NCI-H187 treated with DMSO at 0.1 percent for 48 hours (cell line): ENCODE measurements around the gene TTN.
"Not testable (repeated sequence)": the region's sequence is repeated elsewhere in the genome, so short reads cannot be mapped to it uniquely, and the experiment has no call there.

Experiments
- DNase-seq: peaks from one replicate; lab custom pipeline; 2025; lab: John Stamatoyannopoulos, UW

Gene TTN

DNA sequence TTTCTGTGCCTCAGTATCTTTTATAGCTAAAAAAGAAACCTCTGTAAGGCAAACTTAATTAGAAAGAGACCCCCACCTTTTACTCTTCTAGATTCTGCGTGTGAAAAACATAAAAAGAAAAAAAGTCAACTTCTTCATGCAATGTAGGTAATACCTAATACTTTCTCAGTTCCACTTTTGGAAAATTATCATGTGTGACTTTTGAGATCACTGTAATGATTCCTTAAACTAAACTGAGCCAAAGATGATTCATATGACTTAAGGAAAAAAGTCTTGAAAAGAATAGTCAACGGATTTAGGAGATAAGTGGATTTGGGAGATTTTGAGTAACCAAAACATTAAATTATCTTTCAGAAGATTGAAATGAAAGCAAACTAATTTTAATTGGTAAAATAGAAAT, 278.0 kb downstream of the TTN start:
- DNase-seq: no peak

DNA sequence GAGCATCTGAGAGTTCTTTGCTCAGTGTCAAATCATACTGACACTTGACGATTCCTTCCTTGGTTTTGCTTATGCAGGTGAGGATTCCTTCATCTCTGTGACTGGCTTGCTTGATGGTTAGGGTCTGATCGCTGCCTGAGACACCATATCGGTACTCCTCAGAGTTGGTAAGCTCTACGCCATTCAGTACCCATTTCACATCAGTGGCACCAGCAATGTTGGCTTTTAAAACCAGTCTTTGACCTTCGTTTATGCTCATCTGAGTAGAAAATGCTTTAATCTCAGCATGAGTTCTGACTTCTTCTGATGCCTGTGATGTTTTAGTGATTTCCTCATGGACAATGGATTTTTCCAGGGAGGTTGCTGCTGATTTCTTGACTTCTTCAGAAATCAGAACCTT, 278.6 kb downstream of the TTN start:
- no peak for DNase-seq

DNA sequence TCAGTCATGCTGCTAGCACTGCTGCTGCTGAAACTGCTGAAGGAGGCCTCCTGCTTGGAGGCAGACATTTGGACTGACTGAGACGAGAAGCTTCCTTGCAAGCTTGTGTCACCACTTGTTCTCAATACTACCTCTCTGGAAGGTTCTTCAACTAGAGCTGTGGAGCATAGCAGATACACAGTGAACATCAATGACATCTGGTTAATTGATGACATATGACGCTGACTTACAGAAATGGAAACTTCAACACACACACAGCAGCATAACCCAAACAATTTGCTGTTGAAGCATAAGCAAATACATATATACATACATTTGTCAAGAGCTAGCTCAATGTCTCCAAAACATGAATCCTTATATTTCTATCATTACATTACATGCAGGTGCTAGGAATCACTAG, 279.6 kb downstream of the TTN start:
- DNase-seq: no peak

DNA sequence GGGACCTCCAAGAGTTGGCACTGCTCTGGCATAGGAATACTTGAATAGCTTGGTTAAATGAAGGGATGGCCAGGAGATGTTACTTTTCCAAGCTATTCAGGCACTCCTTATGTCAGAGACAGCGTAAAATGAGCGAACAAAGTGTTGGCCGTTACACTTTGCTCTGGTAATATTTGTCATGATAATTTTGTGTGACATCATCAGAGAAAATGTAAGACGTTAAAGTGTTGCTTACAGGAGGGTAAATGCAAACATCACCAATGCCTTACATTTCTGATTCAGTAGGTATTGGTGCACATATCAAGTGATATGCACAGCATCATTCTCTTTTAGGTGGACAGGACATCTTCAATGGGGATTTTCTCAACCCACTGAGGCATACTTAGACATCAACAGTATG, 281.0 kb downstream of the TTN start:
- no peak for DNase-seq

DNA sequence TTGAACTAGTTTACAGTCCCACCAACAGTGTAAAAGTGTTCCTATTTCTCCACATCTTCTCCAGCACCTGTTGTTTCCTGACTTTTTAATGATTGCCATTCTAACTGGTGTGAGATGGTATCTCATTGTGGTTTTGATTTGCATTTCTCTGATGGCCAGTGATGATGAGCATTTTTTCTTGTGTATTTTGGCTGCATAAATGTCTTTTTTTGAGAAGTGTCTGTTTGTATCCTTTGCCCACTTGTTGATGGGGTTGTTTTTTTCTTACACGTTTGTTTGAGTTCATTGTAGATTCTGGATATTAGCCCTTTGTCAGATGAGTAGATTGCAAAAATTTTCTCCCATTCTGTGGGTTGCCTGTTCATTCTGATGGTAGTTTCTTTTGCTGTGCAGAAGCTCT, 281.8 kb downstream of the TTN start:
- not testable (repeated sequence) for DNase-seq

DNA sequence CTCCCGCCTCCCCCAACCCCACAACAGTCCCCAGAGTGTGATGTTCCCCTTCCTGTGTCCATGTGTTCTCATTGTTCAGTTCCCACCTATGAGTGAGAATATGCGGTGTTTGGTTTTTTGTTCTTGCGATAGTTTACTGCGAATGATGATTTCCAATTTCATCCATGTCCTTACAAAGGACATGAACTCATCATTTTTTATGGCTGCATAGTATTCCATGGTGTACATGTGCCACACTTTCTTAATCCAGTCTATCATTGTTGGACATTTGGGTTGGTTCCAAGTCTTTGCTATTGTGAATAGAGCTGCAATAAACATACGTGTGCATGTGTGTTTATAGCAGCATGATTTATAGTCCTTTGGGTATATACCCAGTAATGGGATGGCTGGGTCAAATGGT, 282.2 kb downstream of the TTN start:
- not testable (repeated sequence) for DNase-seq

DNA sequence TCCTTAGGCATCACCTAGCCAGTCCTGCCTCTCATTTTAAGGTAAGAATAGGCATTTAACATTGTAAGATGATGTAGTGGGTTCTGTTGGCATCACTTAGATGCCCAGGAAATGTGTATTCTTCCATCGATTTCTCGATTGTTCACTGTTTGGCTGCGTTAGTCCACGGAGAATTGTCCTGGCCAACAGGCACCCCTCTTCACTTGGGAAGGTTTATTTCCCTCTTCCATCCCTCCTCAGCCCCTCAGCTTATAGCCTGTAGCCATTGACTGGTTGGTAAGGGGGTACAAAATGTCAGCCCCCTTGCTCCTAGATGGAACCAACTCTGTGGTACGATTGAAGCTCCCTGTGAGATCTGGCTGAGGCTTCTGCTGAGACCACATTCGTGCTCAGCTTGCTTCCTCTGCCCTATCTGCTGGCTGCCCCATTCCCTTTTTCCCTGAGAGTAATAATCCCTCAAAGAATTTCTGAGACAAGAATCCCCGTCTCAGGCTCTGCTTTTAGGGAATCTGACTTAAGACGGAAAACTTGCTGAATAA, 283.6 kb downstream of the TTN start:
- DNase-seq: no peak

DNA sequence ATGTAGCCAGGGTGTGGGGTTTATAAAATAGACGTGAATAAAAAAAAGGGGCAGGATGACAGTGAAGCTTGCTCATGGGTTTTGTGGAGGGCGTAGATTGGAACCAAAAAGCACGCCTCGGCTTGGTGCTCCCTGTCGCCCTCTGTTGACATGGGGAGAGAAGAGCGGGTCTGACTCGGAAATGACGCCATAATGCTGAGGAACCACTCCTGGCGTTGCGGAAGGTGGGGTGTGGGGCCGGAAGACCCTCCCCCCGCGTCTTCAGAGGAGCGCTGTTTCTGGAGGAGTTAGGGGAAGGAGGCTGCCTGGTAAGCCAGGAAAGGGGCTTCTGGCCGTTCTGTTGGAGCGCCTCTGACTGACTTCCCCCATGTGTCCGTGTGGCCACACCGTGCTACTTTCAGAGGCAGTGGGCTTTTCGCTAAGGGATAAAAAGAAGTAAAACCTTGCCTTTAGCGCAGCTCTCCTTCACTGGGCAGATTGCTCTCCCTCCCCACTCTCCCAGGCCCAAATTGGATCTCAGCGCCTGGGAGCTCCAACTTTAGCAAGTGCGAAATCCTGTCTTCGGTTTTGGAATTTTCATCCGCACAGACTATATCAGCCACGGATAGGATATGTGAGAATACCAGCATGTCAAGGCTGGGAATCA, 284.1 kb downstream of the TTN start:
- no peak for DNase-seq

DNA sequence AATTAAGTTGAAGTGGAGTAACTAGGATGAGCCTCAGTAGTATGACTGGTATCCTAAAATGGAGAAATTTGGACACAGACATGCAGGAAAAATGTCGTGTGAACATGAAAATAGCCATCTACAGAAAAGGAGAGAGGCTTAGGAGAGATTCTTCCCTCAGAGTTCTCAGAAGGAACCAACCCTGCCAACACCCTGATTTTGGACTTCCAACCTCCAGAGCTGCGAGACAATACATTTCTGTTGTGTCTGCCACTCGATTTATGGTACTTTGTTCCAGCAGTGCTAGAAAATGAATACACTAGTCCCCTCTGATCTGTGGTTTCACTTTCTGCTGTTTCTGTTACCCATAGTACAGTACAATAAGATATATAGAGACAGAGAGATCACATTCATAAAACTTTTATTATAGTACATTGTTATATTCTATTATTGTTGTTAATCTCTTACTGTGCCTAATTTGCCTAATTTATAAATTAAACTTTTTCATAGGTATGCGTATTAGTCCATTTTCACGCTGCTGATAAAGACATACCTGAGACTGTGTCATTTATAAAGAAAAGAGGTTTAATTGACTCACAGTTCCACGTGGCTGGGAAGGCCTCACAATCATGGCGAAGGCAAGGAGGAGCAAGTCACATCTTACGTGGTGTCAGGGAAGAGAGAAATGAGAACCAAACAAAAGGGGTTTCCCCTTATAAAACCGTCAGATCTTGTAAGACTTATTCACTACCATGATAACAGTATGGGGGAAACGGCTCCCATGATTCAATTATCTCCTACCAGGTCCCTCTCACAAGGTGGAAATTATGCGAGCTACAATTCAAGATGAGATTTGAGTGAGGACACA, 285.7 kb downstream of the TTN start:
- DNase-seq: no peak

DNA sequence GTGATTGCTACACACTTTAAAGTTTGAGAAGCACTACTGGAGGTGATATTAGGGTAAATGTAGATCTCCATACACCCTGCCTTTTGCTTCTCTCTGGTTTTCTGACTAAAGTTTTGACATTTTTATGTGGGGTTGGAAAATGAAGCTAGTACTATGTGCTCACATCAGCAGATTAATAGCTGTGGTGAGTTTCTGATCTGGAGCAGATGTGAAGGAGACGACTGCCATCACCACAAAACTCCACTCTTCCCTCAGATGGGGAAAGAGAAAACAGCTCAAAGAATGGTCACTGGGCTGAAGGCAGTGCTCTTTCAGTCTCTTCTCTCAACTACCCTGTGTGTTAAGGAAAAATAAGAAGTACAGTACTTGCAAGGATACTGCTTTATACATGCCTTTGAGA, 289.7 kb downstream of the TTN start:
- DNase-seq: no peak

DNA sequence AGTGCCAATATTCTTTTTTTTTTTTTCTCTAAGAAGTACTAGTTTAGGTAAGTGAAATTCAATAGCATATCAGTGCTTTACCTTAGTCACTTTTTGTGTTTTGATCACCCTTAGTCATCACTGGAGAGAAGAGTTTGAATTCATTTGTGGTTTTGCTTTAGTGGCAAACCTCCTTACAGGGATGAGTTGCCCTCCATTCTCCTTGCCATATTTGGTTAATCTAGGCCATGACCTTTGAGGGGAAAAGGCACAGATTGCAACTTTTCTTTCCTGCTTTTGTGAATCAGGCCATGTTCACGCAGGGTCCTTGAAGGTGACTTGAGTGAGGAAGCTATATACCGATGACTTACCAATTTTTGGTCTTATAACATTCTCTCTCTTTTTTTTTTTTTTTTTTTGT, 292.6 kb downstream of the TTN start:
- no peak for DNase-seq

DNA sequence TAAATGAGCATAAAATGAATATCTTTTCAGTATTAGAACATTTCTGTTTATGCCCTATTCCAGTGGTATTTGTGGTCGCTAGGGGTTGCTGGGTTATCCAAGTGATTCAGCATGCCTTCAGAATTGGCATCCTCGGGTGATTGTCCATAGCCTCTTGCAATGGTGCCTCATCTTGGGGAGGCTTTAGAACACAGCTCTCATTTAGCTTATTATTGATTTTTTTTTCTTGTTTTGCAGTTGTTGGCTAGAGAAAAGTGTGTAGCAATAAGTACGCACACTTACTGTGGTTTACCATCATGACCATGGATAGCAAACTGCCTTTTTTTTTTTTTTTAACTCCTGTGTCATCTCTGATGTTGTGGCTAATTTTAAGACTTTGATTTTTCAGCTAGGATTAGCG, 293.3 kb downstream of the TTN start:
- DNase-seq: no peak

DNA sequence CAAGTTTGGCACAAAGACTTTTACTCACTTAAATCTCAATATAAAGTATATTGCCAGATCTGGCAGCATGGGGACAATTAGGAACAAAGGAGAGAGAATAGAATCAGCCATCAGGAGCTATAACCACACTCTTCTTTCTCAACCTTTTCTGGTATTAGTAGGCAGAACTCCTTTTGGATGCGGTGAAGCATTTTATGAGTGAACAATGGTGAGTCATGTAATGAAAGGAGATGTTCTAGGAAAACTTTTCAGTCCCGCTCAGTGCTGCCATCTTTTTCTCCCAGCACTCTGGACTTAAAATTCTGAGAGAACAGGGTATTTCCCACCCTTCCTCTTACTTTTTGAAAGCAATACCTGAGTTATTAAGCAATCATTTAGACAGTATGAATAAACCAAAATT, 294.7 kb downstream of the TTN start:
- no peak for DNase-seq

DNA sequence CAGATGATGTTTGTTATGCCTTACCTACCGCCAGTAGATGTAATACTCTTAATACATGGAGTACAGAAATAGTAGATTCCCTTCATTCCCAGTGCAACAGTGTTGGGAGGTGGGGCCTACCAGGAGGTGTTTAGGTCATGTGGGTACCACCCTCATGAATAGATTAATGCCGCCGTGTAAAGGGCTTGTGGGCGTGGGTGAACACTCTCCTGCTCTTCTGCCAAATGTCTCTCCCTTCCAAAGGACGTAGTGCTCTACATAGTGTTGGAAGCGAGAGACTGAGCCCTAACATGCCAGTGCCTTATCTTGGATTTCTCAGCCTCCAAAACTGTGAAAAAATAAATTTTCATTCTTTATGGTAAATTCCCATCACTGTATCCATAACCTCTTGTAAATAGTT, 296.8 kb downstream of the TTN start:
- DNase-seq: no peak

DNA sequence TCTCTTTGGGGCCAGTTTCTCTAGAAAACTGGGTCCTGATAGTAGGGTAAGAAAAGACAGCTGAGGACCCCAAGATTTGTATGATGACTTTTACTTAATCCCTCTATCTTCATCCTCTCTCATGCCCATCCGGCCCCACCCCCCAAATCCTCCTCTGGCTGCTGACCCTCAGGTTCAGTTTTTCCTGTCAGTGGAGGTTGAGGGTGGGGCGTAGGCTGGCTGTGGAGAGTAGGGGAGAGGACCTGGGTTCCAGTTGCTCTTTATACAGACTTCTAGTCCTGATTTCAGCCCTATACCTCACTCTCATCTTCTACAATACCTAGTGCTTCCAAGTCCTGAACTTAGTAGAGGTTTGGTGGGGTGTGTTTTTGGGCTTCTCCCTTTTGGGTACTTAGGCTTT, 298.6 kb downstream of the TTN start:
- no peak for DNase-seq

DNA sequence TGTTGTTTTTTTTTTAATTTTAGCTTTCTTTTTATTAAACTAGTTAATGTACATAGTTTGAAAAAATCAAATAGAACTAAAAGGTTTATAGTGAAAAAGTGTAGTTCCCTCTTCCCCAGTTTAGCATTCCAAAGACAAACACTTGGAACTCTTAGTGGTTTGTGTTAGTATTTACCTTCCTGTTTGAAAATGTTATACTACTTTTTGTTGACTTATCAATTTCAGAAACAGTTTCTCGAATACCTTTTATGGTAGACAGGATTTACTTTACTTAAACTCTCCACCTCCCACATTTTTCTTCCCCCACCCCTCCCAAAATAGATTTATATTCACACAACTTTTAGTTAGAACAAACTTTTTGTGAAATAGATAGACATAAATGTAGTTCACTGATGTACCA, 300.3 kb downstream of the TTN start:
- DNase-seq: no peak

DNA sequence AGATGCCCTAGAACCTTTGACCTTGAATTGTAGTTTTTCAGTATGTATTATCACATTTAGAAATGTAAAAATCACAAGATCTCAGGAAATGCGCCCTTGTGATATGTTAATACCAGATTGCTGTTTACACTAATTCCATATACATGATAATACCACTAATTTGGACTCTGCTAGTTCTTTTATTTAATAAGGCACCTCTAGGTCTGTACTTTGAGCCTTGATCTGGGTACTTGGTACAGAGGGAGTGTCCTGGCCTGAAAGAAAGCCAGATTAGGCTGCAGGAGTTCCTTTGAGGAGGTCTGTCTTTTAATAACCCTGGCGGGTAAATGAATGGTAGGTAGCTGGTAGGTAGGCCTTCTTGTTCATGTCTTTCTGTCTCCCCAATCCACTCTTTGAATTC, 300.7 kb downstream of the TTN start:
- no peak for DNase-seq

DNA sequence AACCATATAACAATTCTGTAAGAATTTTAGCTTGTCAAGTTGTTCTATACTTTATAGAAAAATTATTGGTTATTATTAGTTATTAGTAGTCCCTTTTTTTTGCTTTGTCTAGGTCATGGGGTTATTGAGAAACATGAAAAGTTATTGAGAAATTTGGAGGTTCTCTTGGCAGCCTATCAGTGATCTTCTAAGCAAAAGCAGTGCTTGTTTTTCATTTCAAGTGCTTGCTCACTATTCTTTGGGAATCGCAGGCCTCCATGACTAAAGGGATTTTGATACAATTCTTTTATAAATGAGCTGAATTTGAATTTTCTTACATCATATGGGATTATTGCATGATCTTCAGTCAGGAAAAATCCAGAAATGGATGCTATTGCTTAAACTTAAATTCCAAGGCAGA, 301.1 kb downstream of the TTN start:
- no peak for DNase-seq

DNA sequence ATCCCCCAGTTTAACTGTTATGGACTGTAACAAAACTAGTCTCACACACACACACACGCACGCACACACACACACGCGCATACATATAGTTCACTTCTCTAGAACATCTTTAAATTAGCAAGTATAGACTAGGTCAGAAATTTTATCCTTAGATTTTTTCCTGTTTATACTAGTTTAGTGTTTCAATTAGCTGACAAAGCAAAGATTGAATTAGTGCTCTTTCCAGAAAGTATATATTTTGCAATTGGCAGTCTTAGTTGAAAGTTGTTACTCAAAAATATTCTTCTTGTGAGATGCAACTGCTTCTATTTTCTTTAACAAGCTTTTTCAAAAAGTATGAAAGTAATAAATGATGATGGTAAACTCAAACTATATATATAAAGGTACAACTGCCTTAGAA, 304.5 kb downstream of the TTN start:
- DNase-seq: no peak

DNA sequence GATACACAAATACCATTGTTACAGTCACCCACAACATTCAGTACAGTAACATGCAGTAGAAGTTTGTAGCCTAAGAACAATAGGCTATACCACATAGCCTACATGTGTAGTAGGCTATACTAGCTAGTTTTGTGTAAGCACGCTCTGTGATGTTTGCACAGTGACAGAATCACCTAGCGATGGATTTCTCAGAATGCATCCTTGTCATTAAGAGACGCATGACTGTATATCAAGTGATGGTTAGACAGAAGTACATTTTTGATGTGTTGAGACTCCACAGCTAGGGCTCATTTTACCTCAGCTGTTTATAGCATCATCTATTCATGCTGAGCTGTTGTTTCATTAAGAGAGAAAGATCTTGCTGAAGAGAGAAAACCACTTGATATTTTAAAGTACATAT, 307.6 kb downstream of the TTN start:
- no peak for DNase-seq

DNA sequence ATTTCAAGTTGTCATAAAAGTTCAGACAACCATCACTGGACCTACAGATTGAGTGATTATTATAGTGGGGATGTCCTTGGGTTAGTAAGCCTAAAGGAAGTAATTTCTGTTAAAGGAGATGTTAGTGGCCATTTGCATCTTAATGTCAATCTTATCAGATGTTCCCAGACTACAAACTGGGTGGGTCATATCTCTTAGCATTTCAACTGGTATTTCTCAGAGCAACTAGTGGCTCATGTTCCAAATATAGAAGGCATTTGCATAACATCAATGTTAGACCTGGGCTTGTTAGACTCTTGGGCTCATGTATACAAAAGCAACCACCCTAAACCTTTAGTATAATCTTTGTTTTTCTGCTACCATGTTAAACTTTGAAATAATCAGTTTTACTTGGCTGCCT, 309.1 kb downstream of the TTN start:
- no peak for DNase-seq

DNA sequence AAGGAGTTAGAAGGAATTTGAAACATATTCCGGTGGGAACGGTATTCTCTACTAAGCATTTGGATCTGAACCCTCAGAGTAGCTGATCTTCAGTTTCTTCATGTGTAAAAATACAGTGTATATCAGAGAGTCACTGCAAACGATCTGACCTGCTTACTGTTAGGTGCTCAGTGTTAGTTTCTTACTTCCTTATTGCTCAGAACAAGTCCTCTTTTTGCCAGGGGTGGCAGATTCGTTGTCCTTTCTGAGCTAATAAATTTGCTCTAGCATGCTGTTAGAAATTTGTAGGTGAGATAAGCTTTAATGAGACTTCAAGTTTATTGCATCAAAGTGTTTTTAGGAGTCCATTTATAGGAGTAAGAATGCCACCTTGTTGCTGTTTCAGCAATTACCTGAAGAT, 311.2 kb downstream of the TTN start:
- DNase-seq: no peak

DNA sequence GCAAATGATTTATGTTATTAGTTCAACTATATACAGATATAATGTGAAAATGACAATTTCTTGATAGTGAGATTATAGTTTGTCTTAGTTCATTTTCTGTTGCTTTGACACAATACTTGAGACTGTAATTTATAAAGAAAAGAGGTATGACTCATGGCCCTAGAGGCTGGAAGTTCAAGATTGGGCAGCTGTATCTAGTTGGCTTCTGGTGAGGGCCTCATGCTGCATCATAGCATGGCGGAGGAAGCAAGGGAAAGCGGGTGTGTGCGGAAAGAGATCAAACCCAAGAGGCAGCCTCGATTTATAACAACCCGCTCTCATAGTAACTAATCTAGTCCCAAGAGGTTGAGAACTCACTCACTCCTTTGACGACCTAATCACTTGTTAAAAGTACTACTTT, 315.6 kb downstream of the TTN start:
- no peak for DNase-seq

DNA sequence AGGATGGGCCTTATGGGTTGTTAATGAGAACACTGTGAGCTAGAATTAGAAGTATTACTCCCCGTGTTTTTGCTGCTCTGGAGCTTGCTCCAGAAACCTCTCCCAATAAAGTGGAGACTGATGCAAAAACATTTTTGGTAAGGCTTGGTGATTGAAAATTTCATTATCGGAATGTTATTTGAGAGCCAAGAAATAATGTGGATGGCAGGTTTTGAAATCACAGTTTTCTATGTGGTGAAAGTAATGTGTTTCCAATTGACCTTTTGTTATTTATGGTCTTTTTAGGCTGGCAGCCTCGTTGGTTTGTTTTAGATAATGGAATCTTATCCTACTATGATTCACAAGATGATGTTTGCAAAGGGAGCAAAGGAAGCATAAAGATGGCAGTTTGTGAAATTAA, 321.9 kb downstream of the TTN start:
- no peak for DNase-seq
